ENCODE results near the gene CPM.

DNA sequence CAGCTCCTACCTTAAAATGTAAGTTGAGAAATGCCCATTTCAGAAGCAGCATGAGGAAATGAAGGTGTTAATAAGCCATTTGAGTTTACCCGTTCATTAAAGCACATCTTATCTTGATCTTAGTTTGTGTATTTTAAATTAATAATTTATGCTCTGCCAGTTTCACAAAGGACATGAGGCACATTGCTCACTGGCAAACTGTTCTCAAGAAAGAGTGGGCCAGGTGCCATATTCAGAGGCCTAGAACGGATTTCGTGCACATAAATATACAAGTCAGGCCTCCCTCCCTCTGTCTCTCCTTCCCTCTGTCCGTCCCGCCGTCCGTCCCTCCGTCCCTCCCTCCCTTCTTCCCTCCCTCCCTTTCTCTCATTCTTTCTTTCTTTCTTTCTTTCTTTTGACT is 29.5 kb downstream of the CPM start:
- TF ChIP-seq, protein P1, sequence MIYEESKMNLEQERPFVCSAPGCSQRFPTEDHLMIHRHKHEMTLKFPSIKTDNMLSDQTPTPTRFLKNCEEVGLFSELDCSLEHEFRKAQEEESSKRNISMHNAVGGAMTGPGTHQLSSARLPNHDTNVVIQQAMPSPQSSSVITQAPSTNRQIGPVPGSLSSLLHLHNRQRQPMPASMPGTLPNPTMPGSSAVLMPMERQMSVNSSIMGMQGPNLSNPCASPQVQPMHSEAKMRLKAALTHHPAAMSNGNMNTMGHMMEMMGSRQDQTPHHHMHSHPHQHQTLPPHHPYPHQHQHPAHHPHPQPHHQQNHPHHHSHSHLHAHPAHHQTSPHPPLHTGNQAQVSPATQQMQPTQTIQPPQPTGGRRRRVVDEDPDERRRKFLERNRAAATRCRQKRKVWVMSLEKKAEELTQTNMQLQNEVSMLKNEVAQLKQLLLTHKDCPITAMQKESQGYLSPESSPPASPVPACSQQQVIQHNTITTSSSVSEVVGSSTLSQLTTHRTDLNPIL (CRISPR knock-in tag; IDR thresholded peaks at IDR 0.05; ENCODE audit: low read depth): no peak
- TF ChIP-seq CSRNP3 (CRISPR knock-in tag; IDR thresholded peaks at IDR 0.05) (no peak), ISL1 (CRISPR knock-in tag; IDR thresholded peaks at IDR 0.05) (no peak), ARNTL (CRISPR knock-in tag; IDR thresholded peaks at IDR 0.05; ENCODE audit: borderline replicate concordance, low read depth) (no peak), SNAI2 (CRISPR knock-in tag; IDR thresholded peaks at IDR 0.05) (no peak), TCF4 (CRISPR knock-in tag; IDR thresholded peaks at IDR 0.05; ENCODE audit: borderline replicate concordance) (no peak), ZFP3 (CRISPR knock-in tag; IDR thresholded peaks at IDR 0.05) (no peak), ZFP30 (CRISPR knock-in tag; IDR thresholded peaks at IDR 0.05) (no peak), PPARA (CRISPR knock-in tag; IDR thresholded peaks at IDR 0.05; ENCODE audit: borderline replicate concordance) (no peak)
